ENCODE measurements around the gene PABPN1L. TPM values are rescaled to one million over a fixed set of nuclear protein-coding genes. Genes with fewer than 3 reads are reported as not detected.

The PABPN1L gene
- total and polyA plus RNA-seq, 2 donors (not counting 1 experiment from before 2014, with no cell fraction given): 0.21 to 0.84 TPM

DNA sequence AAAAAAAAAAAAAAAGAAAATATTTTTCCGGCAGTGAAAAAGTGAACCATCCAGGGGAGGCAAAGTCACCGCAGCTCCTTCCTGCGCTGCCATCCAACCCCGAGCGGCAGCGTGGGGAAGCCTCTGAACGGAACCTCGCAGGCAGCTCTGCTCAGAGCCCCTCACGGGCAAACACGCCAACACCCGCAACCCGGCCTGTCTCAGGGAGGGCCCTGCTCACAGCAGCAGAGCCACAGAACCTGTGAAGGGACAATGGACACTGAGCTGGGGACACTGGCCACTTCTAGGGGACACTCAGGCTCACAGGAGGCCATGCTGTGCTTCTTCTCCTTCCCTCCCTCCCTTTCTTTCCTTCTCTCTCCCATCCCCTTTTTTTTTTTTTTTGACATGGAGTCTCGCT is 33.4 kb downstream of the PABPN1L start:
- Histone ChIP-seq H3K27me3 (replicated peaks in 1 of 4; ENCODE audit: control extremely low read depth in 1 of 4, control insufficient read depth in 3 of 4, insufficient read depth in 4 of 4, low read length in 3 of 4) (no peaks in the 10 kb centered on the region), H3K36me3 (replicated peaks in 1 of 2; ENCODE audit: control extremely low read depth in 1 of 2, control insufficient read depth in 1 of 2, extremely low read depth in 1 of 2, insufficient read depth in 2 of 2, low read length in 1 of 2) (peaks cover 0 to 2% of the 10 kb centered on the region in 2 experiments), H3K27ac (ENCODE audit: low read length in 2 of 2) (no peak overlapping the region), H3K4me3 (ENCODE audit: control extremely low read depth in 1 of 5, extremely low read depth in 1 of 5, insufficient read depth in 1 of 5, low read depth in 2 of 5, low read length in 4 of 5) (no peak overlapping the region), H3K4me1 (ENCODE audit: control insufficient read depth in 2 of 2, insufficient read depth in 2 of 2, low read length in 2 of 2) (no peaks in the 10 kb centered on the region), H3K9me3 (ENCODE audit: control extremely low read depth in 1 of 3, control insufficient read depth in 2 of 3, insufficient read depth in 1 of 3, low read length in 2 of 3) (no peaks in the 10 kb centered on the region), H2AFZ (ENCODE audit: insufficient read depth, low read depth, low read length, poor library complexity, severe bottlenecking) (no peak overlapping the region), H3K4me2 (replicated peaks; ENCODE audit: low read depth, low read length, poor library complexity, severe bottlenecking) (no peak overlapping the region), H3K9ac (ENCODE audit: low read length) (no peak overlapping the region), H4K20me1 (ENCODE audit: control insufficient read depth, insufficient read depth, low read length, poor library complexity, severe bottlenecking) (no peaks in the 10 kb centered on the region), H3K79me2 (ENCODE audit: control insufficient read depth, insufficient read depth, low read length) (no peaks in the 10 kb centered on the region)
- intact Hi-C loops (cut with micrococcal nuclease): no loop called here
- ChIA-PET CTCF (no interaction called here), POLR2A (interaction anchor here (0.6 kb wide), 1 partner anchor 82 kb away, joined by 3 read pairs; no protein-coding TSS in a partner anchor)
- ATAC-seq (ENCODE audit: low read depth) (no peak), DNase-seq (no peak)
- no peaks in the 10 kb centered on the region for H3K9me3 Mint-ChIP-seq (ENCODE audit: insufficient read depth)
- peaks cover 2% of the 10 kb centered on the region for H3K4me1 Mint-ChIP-seq
- H3K4me3 Mint-ChIP-seq: no peak overlapping the region
- TF ChIP-seq, protein P1, sequence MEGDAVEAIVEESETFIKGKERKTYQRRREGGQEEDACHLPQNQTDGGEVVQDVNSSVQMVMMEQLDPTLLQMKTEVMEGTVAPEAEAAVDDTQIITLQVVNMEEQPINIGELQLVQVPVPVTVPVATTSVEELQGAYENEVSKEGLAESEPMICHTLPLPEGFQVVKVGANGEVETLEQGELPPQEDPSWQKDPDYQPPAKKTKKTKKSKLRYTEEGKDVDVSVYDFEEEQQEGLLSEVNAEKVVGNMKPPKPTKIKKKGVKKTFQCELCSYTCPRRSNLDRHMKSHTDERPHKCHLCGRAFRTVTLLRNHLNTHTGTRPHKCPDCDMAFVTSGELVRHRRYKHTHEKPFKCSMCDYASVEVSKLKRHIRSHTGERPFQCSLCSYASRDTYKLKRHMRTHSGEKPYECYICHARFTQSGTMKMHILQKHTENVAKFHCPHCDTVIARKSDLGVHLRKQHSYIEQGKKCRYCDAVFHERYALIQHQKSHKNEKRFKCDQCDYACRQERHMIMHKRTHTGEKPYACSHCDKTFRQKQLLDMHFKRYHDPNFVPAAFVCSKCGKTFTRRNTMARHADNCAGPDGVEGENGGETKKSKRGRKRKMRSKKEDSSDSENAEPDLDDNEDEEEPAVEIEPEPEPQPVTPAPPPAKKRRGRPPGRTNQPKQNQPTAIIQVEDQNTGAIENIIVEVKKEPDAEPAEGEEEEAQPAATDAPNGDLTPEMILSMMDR (IDR thresholded peaks at IDR 0.05): no peak
- TF ChIP-seq EZH2 (IDR thresholded peaks at IDR 0.05; ENCODE audit: borderline replicate concordance, insufficient read depth, low read depth, low read length, poor library complexity, severe bottlenecking): no peak
- H3K27me3 Mint-ChIP-seq: no peaks in the 10 kb centered on the region
- WGBS (ENCODE audit: insufficient coverage): 91% methylated on average over 11 of the region's 13 CpGs
- no peak overlapping the region for H3K27ac Mint-ChIP-seq

DNA sequence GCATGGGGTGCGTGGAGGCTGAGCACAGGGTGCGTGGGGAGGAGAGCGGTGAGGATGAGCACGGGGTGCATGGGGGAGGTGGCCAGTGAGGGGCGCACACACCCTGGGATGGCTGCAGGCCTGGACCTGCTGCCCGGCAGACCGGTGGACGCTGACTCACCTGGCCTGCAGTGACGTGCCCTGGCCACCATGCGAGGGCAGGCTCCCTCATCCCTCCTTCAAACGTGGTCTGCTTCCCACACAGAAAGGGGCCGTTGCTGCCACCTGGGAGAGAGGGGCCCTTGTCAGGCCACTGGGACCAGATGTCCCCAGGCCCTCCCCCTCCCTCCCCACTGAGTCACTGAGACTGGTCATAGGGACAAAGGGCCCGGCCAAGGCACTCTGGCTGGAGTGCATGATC is 34.6 kb downstream of the PABPN1L start:
- intact Hi-C loops (cut with micrococcal nuclease): no loop called here
- DNase-seq: no peak
- TF ChIP-seq EZH2 (IDR thresholded peaks at IDR 0.05; ENCODE audit: borderline replicate concordance, insufficient read depth, low read depth, low read length, poor library complexity, severe bottlenecking): no peak
- TF ChIP-seq, protein P1 (IDR thresholded peaks at IDR 0.05): no peak
- WGBS (ENCODE audit: insufficient coverage): 96% methylated on average over 13 of the region's 13 CpGs
- Mint-ChIP-seq H3K4me1 (peaks cover 2% of the 10 kb centered on the region), H3K4me3 (no peak overlapping the region), H3K27me3 (no peaks in the 10 kb centered on the region), H3K9me3 (ENCODE audit: insufficient read depth) (no peaks in the 10 kb centered on the region), H3K27ac (no peak overlapping the region)
- CTCF ChIA-PET: no interaction called here
- no peaks in the 10 kb centered on the region for H3K9me3 ChIP-seq (ENCODE audit: control extremely low read depth in 1 of 3, control insufficient read depth in 2 of 3, insufficient read depth in 1 of 3, low read length in 2 of 3)
- no peaks in the 10 kb centered on the region for H4K20me1 ChIP-seq (ENCODE audit: control insufficient read depth, insufficient read depth, low read length, poor library complexity, severe bottlenecking)
- H3K36me3 ChIP-seq (replicated peaks in 1 of 2; ENCODE audit: control extremely low read depth in 1 of 2, control insufficient read depth in 1 of 2, extremely low read depth in 1 of 2, insufficient read depth in 2 of 2, low read length in 1 of 2): peaks cover 0 to 7% of the 10 kb centered on the region in 2 experiments
- H2AFZ ChIP-seq (ENCODE audit: insufficient read depth, low read depth, low read length, poor library complexity, severe bottlenecking): no peak overlapping the region
- POLR2A ChIA-PET: no interaction called here
- no peaks in the 10 kb centered on the region for H3K27me3 ChIP-seq (replicated peaks in 1 of 4; ENCODE audit: control extremely low read depth in 1 of 4, control insufficient read depth in 3 of 4, insufficient read depth in 4 of 4, low read length in 3 of 4)
- no peak for ATAC-seq (ENCODE audit: low read depth)
- no peak overlapping the region for H3K9ac ChIP-seq (ENCODE audit: low read length)
- H3K4me3 ChIP-seq (ENCODE audit: control extremely low read depth in 1 of 5, extremely low read depth in 1 of 5, insufficient read depth in 1 of 5, low read depth in 2 of 5, low read length in 4 of 5): no peak overlapping the region
- H3K4me2 ChIP-seq (replicated peaks; ENCODE audit: low read depth, low read length, poor library complexity, severe bottlenecking): no peak overlapping the region
- H3K79me2 ChIP-seq (ENCODE audit: control insufficient read depth, insufficient read depth, low read length): no peaks in the 10 kb centered on the region
- H3K4me1 ChIP-seq (ENCODE audit: control insufficient read depth in 2 of 2, insufficient read depth in 2 of 2, low read length in 2 of 2): no peaks in the 10 kb centered on the region
- H3K27ac ChIP-seq (ENCODE audit: low read length in 2 of 2): no peak overlapping the region
